GM21367 (cell line): Measurements from ENCODE around the gene WAC.

Source experiments
- ATAC-seq: cut with Tn5 transposase; IDR thresholded peaks from one replicate; pipeline ENCODE4 v1.9.1; 2021; ENCODE audit not compliant: unreplicated experiment

Gene WAC

DNA sequence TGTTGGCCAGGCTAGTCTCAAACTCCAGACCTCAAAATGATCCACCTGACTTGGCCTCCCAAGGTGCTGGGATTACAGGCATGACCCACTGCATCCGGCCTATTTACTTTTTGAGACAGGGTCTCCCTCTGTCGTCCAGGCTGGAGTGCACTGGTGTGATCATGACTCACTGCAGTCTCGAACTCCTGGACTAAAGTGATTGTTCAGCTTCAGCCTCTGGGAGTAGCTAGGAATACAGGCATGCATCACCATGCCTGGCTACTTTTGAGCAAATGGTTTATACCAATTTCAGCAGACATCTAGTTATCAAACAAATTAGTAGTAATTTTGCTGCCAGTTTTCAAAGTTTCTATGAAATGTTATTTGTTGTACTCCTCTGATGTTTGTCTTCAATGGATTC lies 2.2 kb upstream of the WAC start:
- ATAC-seq: no peak

DNA sequence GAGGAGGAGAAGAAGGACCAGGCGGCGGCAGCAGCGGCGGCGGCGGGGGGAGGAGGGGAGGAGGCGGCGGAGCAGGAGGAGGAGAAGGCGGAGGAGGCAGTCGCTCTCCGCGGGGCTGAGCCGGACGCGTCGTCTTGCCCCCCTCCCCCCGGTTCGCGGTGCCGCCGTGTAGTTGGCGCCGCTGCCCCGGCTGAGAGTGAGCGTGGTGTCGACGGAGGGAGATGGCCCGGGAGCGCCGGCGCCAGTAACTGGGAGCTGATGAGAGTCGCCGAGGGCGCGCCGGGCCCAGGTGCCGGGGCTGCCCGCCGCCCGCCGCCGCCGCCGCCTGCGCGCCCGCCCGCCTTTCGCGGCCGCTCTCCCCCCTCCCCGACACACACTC lies 257 bp downstream of the WAC start:
- ATAC-seq: peak; percentile 2

DNA sequence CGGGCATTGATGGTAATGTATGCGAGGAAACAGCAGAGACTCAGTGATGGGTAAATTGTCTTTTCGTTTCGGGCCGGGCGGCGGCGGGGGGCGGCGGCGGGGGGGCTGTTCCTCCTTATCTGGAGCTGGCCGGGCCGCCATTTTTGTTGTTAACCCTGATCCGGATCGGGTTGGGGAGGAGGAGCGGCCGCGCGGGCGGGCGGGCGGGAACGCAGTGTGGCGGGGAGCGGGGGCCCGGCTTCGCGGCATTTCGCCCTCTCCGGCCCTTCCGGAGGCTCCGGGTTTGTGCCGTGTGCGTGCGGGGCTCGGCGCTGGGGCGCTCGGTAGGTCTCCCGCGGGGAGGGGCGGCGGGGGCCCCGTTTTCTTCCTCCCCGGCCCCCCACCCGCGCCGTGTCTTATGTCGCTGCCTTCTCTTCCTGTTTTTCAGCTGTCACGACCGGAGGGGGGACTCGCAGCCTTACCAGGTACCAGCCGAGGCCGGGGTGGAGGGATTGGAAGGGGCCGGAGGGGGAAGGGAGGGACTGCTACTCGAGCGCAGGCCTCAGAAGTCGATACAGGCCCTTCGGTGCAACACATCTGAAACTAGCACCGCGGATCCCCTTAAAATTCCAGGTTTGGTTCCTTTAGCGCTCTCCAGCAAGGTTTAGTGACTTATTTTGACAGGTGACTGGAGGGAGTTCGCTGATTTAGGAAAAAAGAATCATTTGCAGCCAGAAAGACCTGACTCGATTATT lies 820 bp downstream of the WAC start:
- ATAC-seq: no peak

DNA sequence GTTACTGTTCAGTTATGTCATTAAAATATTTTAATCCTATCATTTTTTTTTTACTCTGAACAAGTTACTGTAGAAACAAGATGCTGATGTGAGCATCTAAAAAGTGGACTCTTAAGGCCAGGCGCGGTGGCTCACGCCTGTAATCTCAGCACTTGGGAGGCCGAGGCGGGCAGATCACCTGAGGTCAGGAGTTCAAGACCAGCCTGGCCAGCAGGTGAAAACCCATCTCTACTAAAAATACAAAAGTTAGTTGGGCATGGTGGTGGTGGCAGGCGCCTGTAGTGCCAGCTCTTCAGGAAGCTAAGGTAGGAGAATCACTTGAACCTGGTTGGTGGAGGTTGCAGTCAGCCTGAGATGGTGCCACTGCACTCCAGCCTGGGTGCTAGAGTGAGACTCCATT lies 2.9 kb downstream of the WAC start:
- no peak for ATAC-seq

DNA sequence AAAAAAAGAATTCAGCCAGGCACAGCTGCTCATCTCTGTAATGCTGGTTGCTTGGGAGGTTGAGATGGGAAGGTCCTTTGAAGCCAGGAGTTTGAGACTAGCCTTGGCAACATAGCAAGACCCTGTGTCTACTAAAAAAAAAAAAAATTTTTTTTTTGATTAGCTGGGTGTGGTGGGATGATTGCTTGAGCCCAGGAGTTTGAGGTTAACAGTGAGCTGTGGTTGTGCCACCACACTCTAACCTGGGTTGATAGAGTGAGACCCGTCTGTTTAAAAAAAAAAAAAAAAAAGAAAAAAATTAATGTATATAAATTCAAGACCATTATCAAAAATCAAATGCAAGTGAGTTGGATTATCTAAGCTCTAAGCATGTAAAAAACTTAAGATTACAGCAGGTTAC lies 5.7 kb downstream of the WAC start:
- ATAC-seq: no peak

DNA sequence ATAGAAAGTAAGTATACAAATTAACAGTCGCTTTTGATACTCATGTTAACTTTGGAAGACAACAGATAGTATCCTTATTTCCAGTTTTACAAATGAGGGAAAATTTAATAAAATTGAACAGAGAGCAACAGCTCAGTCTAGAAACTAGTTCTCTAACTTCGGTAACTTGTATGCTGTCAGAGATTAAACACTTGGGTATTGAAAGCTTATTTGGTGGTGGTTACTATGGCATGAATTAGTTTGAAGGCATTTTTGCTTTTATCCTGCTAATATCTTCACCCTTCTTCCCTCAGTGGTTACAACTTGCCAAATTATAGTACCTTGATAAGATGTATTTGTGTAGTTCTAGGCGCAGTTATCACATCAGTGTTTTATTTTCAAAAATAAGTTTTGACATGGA lies 7.2 kb downstream of the WAC start:
- ATAC-seq: no peak

DNA sequence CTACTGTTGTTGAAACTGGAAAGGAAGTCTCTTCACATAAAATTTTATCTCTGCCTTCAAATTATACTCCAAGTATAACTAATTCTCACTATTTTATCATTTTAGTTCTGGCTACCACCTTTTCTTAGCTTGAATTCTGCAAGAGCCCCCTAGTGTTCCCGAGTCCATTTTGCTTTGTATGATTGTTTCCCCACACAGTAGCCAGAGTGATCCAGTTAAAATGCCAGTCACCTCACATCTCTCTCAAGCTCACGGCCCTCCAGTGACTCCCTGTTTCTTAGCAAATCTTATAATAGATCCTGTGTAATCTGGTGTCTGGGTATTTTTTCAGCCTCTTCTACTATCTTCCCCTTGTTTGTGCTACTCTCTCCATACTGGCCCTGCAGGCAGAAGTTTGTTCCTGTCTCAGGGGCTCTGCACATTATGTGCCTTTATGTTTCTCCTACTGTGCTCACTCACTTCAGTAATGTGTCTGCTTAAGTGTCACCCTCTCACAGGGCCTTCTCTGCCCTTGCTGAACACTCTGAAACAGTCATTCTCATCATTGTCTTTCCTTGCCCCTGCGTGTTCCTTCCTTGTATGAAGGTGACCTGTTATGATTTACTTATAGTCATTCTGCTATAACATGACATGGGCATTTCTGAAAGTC lies 8.9 kb downstream of the WAC start:
- ATAC-seq: no peak

DNA sequence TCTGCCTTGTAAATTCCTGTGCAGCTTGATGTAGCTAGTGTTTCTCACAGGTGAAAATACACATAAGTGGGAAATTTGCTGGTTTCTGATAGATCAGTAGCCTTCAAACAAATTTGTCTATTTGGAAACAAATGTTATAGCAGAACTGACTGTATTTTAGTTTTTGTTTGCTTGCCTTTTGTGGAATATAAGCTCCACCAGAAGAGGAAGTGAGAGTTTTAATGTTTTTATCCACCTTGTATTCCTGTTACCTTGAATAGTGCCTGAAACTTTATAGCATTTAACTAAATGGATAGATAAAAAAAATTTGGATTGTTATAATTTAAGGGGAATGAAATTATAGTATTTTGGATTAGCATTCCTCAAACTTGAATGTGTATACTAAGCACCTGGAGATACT lies 9.8 kb downstream of the WAC start:
- no peak for ATAC-seq

DNA sequence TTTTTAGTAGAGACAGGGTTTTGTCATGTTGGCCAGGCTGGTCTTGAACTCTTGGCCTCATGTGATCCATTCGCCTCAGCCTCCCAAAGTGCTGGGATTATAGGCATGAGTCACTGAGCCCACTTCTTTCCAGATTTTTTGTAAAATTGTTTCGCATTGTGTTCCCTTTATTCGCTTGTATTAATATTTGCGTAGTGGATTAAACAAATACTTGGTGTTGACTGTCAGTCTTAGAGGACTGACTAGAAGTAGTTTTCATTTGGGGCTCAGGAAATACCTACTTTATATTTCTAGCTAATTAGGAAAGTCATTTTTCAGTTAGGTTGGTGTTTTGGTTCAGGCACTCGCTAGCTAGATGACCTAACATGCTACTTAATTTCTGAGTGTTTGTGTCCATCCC lies 11.1 kb downstream of the WAC start:
- no peak for ATAC-seq

DNA sequence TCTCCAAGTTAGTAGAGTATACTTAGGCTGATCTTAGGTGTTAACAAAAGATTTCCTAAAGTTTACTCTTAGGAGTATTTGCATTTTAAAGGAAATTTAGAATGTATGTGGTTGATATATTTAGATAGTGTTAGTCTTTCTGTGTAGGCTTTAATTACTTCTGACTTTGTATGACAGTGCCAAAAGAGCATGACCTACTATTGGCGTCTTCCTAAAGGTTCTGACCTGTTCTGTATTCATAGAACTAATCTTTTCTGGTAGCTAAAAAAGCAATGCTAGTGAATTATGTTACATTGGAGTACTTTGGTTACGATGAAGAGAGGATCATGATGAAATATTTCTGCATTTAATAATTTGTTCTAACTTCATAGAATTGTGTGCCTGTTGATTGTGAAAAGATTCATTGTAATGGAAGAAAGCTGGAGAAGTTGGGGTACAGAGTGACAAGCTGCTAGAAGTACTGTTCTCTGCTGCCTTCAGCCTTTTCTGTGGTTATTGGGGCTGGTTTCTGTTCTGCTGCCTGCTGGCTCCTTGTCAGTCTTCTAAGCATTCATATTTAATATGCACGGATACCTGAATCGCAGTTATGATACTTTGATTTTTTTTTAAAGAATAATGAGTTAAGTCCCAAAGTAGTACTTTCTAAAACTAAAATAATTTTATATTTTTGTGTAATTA lies 13.2 kb downstream of the WAC start:
- ATAC-seq: peak; percentile 57

DNA sequence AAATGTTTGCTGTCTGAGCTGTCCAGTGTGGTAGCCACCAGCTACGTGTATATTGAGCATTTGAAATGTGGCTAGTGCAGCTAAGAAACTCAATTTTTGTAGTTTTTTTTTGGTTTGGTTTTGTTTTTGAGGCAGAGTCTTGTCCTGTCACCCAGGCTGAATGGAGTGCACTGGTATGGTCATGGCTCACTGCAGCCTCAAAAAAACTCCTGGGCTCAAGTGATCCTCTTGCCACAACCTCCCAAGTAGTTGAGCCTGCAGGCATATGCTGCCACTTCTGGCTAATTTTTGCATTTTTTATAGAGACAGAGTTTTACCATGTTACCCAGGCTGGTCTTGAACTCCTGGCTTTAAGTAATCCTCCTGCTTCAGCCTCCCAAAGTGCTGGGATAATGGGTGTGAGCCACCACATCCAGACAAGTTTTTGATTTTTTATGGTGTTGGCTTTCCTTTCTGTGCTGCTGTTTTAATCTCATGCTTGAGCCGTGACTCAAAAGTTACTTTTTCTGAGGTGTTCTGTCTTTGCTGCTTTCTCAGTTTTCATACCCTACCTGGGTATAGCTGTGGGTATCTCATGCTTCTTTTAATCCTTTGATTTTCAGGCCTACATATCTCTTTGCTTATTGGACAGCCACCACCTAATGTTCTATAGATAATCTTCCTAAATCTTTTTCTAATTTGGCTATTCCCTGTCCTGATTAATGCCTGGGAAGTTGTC lies 16.0 kb downstream of the WAC start:
- no peak for ATAC-seq

DNA sequence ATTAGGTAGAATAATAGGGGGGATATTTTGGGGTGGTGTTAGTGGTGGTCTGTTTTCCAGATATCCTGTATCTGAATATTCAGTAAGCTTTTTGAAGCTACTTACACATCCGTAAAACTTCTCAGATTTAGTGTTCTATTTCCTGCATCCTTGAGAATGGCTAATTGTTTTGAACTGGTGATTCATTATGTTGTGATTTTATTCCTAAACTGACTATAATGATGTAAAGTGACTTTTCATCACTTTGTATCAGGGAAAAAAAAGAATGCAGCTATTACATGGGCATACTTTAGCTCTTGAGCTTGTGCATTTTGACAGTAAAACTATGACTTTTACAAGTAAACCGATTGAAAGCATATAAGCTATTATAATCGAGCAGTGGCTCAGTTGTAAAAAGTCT lies 18.2 kb downstream of the WAC start:
- ATAC-seq: no peak

DNA sequence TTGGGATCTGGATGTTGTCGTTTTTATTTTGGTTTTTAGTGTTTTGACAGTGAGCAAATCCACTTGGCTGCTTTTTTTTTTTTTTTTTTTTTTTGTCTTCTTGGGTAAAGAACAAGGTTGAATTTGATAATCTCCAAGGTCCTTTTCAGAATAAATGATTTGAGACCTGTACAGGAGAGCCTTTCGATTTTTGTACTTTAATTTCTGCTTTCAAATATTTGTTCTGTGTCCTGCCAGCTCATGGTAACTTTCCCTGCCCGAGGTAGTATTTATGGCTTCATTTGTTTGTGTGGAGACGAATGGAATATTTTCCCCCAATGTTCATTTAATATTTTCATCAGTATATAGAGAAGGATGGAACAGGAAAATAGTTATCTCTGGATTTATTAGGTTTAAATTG lies 19.9 kb downstream of the WAC start:
- ATAC-seq: no peak

DNA sequence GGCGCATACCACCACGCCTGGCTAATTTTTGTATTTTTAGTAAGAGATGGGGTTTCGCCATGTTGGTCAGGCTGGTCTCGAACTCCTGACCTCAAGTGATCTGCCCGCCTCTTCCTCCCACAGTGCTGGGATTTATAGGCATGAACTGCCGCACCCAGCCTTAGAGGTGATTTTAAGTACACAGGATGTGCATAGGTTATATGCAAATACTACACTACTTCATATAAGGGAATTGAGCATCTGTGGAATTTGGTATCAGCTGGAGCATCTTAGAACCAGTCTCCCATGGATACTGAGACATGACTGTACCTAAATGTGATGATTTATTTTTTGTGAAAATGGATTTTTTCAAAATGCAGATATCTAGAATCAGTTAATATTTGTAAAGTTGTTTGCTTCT lies 21.1 kb downstream of the WAC start:
- ATAC-seq: no peak

DNA sequence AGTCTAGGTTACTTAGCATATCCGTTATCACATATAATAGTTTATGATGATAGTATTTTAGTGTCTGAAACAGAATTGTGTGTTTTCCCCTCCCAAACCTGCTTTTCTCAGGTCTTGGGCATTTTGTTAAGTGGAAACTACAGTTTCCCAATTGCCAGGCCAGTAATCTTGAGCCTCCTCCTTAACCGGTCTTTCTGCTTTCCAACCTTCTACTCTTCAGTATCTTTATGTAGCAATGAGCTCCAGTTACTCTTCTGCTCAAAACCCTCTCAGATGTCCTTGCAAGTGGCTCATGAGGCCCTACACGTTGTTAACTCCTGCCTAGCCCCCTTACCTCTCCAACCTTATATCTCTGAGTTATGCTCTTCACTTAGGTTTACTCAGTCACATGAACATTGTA lies 22.0 kb downstream of the WAC start:
- ATAC-seq: no peak

DNA sequence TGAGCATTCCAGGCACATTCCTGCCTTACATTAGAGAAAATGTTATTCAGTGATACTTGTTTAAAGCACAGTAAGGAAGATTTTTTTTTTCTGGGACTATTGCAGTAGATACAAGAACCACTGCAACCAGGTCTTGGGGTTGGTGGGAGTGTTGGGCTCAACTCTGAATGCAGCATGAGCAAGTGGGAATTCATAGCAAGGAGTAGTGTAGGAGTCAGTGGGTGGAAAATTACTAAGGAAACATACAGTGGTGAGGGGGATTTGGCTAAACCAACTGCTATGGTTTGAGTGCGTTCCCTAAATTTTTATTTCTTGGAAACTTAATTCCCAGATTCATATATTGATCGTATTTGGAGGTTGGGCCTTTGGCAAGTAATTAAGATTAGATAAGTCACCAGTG lies 22.4 kb downstream of the WAC start:
- ATAC-seq: no peak

DNA sequence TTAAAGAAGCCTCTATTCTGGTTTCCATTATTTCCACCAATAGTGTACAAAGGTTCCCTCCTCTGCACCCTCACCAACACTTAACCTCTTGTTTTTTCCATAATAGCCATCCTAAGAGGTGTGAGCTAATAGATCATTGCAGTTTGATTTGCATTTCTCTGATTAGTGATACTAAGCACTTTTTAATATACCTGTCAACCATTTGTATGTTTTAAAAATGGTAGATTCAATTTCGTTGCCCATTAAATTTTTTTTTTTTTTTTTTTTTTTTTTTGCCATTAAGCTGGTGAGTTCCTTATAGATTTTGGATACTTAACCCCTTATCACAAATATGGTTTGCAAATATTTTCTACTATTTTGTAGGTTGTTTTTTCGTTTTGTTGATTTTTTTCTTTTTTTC lies 23.2 kb downstream of the WAC start:
- ATAC-seq: no peak

DNA sequence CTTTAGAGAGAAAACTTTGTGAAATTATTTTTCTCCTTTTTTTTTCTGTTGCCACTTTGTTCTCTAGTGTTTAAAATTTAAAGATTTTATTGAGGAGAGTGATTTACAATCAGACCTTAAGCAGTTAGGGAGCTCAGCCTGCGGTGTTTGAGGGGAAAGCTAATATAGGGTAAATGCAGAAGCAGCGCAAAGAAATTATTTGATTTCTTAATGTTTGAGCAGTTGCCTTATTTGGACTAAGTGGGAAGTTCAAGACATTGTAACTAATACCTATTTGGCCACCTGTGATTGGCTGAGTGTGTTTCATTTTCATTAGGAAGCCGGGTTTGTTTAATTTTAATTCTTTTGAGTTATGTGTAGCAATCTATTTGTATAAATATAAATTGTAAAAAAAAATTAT lies 25.3 kb downstream of the WAC start:
- ATAC-seq: no peak

DNA sequence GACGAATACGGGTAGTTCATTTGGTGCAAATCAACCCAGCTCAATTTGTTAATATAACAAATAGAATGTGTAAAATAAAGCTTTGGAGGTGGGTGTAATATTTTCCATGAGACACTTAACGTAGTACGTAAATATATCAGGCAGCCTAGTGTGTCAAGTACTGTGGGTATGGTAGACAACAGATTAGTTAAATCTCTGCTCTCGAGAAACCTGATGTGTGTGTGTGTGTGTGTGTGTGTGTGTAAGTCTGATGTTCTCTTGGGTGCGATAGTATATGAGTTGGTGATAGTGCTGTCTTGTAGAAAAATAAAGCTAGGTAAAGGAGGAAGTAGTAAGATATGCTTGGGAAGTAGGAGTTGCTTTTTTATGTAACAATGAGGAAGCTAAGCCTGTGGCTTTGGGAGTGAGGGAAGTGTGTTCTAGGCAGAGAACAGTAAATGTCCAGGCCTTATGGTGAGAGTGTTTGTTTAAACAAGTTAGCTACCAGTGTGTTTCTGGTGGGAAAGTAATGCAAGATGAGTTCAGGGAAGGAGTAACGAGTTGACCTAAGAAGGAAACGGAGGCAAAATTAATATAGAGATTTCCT lies 26.1 kb downstream of the WAC start:
- ATAC-seq: no peak

DNA sequence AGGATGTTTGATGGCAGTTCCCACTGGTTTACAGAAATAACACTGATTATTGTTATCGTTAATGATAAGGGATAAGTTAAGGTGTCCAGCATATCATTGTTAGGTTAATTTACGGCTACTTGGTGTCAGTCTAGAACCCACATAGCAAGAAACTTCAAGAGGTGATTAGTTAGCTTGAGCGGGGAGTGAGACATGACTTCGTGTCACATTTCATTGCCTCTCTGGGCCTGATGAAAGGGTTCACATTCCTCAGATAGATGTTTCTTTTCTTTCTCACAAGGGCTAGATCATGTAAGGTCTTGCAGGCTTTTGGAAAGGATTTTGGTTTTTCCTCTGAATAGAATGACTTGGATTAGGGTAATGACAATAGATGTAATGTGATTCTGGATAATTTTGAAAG lies 26.7 kb downstream of the WAC start:
- no peak for ATAC-seq

DNA sequence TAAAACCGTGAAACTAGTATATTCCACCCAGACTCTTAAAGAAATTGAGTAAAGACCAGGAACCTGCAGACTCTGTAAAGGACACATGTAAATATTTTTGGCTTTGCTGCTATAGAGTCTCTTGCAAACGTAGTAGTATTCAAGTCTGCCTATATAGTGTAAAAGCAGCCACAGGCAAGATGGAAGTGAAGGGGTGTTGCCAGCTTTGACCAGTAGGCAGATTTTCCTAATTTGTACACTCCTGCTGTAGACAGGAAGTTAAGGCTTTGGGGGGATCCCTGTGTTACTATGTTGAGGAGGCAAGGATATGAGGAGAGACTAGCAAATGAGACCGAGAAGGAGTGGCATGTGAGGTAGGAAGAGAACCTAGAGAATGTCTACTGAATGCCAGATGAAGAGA lies 27.7 kb downstream of the WAC start:
- no peak for ATAC-seq

DNA sequence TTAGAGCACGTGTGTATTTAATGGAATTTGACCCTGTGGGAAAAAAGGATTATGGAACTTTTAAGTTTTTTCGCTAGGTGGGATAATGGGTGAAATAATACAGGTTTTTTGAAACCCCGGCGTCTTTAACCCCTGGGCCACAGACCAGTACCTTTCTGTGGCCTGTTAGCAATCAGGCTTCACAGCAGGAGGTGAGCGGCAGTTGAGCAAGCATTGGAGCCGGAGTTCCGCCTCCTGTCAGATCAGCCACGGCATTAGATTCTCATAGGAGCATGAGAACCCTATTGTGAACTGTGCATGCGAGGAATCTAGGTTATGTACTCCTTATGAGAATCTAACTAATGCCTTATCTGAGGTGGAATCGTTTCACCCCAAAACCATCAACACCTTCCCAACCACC lies 28.6 kb downstream of the WAC start:
- no peak for ATAC-seq
